ENCODE measurements around the gene SNHG17.

SNHG17 gene

DNA sequence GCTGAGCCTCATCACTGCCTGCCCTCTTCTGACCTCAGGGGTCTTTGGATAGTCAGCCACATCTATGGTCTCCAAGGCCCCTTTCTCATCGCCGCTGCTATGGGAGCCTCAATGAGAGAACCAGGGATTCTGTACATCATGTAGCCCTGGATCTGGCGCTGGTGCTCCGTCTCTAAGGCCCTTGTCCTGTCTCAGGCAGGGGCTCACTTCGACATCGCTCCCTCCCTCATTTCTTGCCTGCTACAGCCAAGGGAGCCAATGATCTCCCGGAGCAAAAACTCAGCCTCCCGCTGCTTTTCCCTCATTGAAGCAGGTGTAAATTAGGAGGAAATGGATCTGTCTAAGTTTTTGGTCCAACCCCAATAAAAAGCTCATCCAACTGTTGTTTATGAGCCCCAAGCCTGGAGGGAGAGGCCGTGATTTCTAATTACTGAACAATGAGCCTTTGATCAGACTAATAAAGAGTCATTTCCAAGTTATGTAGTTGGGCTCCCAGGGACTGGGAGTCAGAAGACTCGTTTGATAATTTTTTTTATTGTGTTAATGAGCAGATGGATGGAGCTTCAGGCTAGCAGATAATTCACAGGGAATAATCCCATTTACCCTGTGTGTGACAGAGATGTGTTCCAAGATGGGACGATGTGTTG is 58.0 kb downstream of the SNHG17 start:
- H3K27ac ChIP-seq, result no peak overlapping the region
- no peak overlapping the region for H3K4me3 ChIP-seq
- H4K20me1 ChIP-seq, result no peaks in the 10 kb centered on the region
- H3K9me3 ChIP-seq, result no peaks in the 10 kb centered on the region; the same call in 1 of the 2 replicates
- H3K4me1 ChIP-seq, result no peaks in the 10 kb centered on the region
- H3K36me3 ChIP-seq, result no peaks in the 10 kb centered on the region
- no peak for TF ChIP-seq Cebpa-rat (IDR thresholded peaks at IDR 0.05)
- H3K4me2 ChIP-seq, result no peak overlapping the region
- H3K27me3 ChIP-seq, result no peaks in the 10 kb centered on the region
- H3K9ac ChIP-seq, result no peak overlapping the region

DNA sequence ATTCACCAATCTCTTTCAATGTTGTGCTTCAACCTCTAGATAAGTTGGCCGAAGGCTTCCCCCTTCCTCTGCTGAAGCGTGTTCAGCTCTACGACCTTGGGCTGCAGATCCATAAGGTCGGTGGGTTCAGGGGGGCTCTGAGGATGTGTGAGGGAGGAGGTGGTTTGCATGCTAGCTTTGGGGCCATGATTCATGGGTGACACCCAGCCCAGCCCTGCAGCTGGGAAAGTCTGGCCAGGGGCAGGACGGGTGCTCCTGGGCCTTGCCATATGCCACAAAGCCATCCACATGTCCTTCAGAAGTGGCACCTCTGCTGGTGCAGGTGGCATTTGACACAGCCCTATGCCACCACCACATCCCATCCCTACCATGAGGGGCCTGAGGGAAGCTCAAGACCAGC is 61.2 kb downstream of the SNHG17 start:
- Histone ChIP-seq H3K9me3 (no peaks in the 10 kb centered on the region), H3K4me1 (no peaks in the 10 kb centered on the region), H3K4me2 (no peak overlapping the region), H3K36me3 (no peaks in the 10 kb centered on the region), H3K9ac (no peak overlapping the region), H3K27ac (no peak overlapping the region), H4K20me1 (no peaks in the 10 kb centered on the region), H3K4me3 (no peak overlapping the region), H3K27me3 (no peaks in the 10 kb centered on the region)
- TF ChIP-seq Cebpa-rat (IDR thresholded peaks at IDR 0.05), result no peak

DNA sequence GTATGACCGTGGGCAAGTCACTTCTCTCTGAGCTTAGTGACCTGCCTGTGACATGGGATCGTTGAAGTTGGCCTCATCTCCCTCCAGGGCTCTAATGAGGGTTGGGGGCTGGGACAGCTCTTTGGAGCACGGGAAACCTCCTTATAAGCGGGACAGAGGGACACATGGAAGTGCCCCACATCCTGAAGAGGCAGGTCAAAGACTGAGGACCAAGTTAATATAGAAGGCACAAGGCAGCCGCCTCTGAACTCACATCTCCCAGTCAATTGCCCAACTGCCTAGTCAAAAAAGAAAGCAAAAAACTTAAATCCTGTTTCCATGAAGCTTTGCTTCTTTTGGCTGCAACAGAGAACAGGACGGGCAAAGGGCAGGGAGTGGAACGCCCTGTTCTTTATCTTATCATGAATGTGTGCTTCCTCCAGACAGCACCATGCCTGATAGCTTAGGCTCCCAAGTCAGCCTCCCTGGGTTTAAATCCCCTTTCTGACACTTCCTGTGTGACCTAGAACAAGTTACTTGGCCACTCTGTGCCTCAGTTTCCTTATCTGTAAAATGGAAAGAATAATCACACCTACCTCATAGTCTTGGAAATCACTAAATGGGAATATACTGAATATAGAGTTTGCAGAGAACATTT is 61.8 kb downstream of the SNHG17 start:
- Histone ChIP-seq H3K36me3 (no peaks in the 10 kb centered on the region), H4K20me1 (no peaks in the 10 kb centered on the region), H3K27me3 (no peaks in the 10 kb centered on the region)

DNA sequence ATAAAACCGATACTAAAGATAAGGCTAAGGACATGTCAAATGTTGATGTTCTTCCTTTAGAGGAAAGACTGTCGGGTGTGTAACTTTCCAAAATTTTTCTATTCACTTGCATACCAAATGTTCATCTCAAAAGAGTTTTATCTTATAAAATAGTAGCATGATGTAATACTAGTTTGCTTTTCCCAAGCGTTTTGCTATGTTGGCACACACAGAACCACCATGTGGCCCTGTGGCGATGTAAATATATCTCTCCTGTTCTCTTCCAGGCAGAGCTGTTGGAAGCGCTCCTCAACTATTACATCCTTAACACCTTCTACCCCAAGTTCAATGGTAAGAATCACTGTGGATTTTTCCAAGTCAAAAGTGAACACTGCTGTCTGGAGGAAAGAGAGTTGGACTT is 62.3 kb downstream of the SNHG17 start:
- Histone ChIP-seq H3K27ac (no peak overlapping the region), H3K9ac (no peak overlapping the region), H4K20me1 (no peaks in the 10 kb centered on the region), H3K4me2 (no peak overlapping the region), H3K4me1 (no peaks in the 10 kb centered on the region), H3K4me3 (no peak overlapping the region), H3K27me3 (no peaks in the 10 kb centered on the region), H3K36me3 (no peaks in the 10 kb centered on the region), H3K9me3 (no peaks in the 10 kb centered on the region)
- no peak for TF ChIP-seq Cebpa-rat (IDR thresholded peaks at IDR 0.05)

More for the DNA sequence above, 61.8 kb downstream of the SNHG17 start:
- no peak overlapping the region for H3K9ac ChIP-seq
- H3K27ac ChIP-seq, result no peak overlapping the region
- no peak overlapping the region for H3K4me3 ChIP-seq
- no peaks in the 10 kb centered on the region for H3K4me1 ChIP-seq
- no peak for TF ChIP-seq Cebpa-rat (IDR thresholded peaks at IDR 0.05)
- H3K4me2 ChIP-seq, result no peak overlapping the region
- no peaks in the 10 kb centered on the region for H3K9me3 ChIP-seq
